ENCODE data around the gene PLXNB2.

GRCh38 chr22:50283821-50284220 lies 23.6 kb downstream of the PLXNB2 start:
- TF ChIP-seq CTCF (IDR thresholded peaks at IDR 0.05) (no peak), POLR2AphosphoS5 (IDR thresholded peaks at IDR 0.05; ENCODE audit: low read depth, low read length) (no peak), SIN3A (IDR thresholded peaks at IDR 0.05; ENCODE audit: borderline replicate concordance, insufficient read depth, low read depth, low read length) (no peak), TCF7L2 (IDR thresholded peaks at IDR 0.05; ENCODE audit: low read depth, low read length) (no peak)
- TF ChIP-seq, protein P1, sequence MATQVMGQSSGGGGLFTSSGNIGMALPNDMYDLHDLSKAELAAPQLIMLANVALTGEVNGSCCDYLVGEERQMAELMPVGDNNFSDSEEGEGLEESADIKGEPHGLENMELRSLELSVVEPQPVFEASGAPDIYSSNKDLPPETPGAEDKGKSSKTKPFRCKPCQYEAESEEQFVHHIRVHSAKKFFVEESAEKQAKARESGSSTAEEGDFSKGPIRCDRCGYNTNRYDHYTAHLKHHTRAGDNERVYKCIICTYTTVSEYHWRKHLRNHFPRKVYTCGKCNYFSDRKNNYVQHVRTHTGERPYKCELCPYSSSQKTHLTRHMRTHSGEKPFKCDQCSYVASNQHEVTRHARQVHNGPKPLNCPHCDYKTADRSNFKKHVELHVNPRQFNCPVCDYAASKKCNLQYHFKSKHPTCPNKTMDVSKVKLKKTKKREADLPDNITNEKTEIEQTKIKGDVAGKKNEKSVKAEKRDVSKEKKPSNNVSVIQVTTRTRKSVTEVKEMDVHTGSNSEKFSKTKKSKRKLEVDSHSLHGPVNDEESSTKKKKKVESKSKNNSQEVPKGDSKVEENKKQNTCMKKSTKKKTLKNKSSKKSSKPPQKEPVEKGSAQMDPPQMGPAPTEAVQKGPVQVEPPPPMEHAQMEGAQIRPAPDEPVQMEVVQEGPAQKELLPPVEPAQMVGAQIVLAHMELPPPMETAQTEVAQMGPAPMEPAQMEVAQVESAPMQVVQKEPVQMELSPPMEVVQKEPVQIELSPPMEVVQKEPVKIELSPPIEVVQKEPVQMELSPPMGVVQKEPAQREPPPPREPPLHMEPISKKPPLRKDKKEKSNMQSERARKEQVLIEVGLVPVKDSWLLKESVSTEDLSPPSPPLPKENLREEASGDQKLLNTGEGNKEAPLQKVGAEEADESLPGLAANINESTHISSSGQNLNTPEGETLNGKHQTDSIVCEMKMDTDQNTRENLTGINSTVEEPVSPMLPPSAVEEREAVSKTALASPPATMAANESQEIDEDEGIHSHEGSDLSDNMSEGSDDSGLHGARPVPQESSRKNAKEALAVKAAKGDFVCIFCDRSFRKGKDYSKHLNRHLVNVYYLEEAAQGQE (IDR thresholded peaks at IDR 0.05; ENCODE audit: insufficient read depth in 1 of 2, low read depth in 2 of 2, low read length in 1 of 2): no peak

Data from Panc1 (cell line).